Gastroesophageal sphincter (tissue), 4 donors: ENCODE results near the gene LPP. TPM values are rescaled to one million over a fixed set of nuclear protein-coding genes. Genes with fewer than 3 reads are reported as not detected.
A peak's percentile ranks its signal among the peaks of the same experiment; 100 is the strongest.

Experiments used
- ATAC-seq: fragments of 150-250 bp; one replicate; pipeline ENCODE4 v1.9.1; 2016; ENCODE audit warnings: mild to moderate bottlenecking, moderate library complexity
- H3K27ac ChIP-seq, 4 donors: fragments of 200-600 bp; sonication (generic) in 3 of 4; 1 replicate in 3 of 4; 2 replicates in 1 of 4; pipeline ENCODE4 v1.5.1; 2016 to 2019
- H3K27me3 ChIP-seq: fragments of 200-600 bp; sonication (generic); one replicate; pipeline ENCODE4 v1.5.1; 2019
- H3K36me3 ChIP-seq, 2 donors: fragments of 200-600 bp; sonication (generic); one replicate each; pipeline ENCODE4 v1.5.1; 2019; ENCODE audit warnings: control low read depth in 1 of 2
- H3K4me1 ChIP-seq, 3 donors: fragments of 200-600 bp; sonication (generic); 1 replicate in 2 of 3; 2 replicates in 1 of 3; pipeline ENCODE4 v1.5.1; 2016 to 2019; ENCODE audit warnings: control low read depth in 2 of 3
- H3K4me3 ChIP-seq, 2 donors: fragments of 200-600 bp; sonication (generic); one replicate each; pipeline ENCODE4 v1.5.1; 2019; ENCODE audit warnings: mild to moderate bottlenecking in 1 of 2, moderate library complexity in 1 of 2
- H3K9me3 ChIP-seq, 3 donors: fragments of 200-600 bp; sonication (generic); one replicate each; pipeline ENCODE4 v1.5.1; 2017 to 2019; ENCODE audit warnings: control low read depth in 2 of 3
- CTCF ChIP-seq, 4 experiments: fragments of 200-600 bp in 2 of 4; fragments of 450-650 bp in 2 of 4; sonication (generic) in 1 of 4; IDR thresholded peaks; one replicate each; pipeline ENCODE4 v1.5.1; 2017 to 2019; ENCODE audit warnings: antibody characterized with exemption in 4 of 4, mild to moderate bottlenecking in 2 of 4, moderate library complexity in 2 of 4
- EP300 ChIP-seq: sonication (generic); formaldehyde crosslinking; IDR thresholded peaks from one replicate; pipeline ENCODE4 v1.6.1; 2017; ENCODE audit warnings: antibody characterized with exemption, mild to moderate bottlenecking
- POLR2A ChIP-seq, 2 donors: fragments of 450-650 bp; IDR thresholded peaks; one replicate each; pipeline ENCODE4 v1.6.1; 2017; ENCODE audit warnings: antibody characterized with exemption in 2 of 2, mild to moderate bottlenecking in 2 of 2, moderate library complexity in 1 of 2
- POLR2AphosphoS5 ChIP-seq: sonication (generic); formaldehyde crosslinking; IDR thresholded peaks from one replicate; pipeline ENCODE4 v1.6.1; 2017; ENCODE audit warnings: antibody characterized with exemption
- WGBS, 2 donors: methylation state at CpG; one replicate each; pipeline ENCODE4 v1.1.5; 2018; ENCODE audit warnings: low coverage in 1 of 2; 5-methylcytosine and 5-hydroxymethylcytosine counted together
- total RNA-seq, 4 donors: library from RNA; depleted of rRNA; stranded (reverse); fragments of >200 nt; gene quantifications; one replicate each; pipeline ENCODE4 v1.1.0, GENCODE V29; 2016

Gene LPP
- total RNA-seq, 4 donors from 2014 or later, result 1,243 to 2,297 (median 2,164) TPM

DNA sequence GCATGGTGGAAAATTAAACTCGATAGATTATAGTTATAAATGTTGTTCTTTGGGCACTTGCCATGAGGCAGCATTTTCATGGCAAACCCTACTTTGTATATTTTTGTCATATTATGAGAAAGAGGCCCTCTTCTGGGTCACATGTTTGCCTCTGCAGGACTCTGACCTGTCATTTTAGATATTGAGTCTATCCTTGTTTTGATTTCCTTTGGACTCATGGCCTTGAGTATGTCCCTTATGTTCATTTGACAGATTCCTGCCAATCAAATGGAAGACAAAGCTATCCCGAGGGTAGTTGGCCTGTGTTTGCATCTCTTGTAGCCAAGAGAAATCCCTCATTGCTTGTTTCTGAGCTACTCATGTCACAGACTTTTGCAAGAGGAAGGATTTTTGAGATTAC is 226.3 kb downstream of the LPP start:
- WGBS, 2 donors, result 12 to 29% methylated on average over 2 of the region's 2 CpGs
- no peak for TF ChIP-seq EP300
- TF ChIP-seq POLR2A (IDR thresholded peaks at IDR 0.05), result no peak
- no peak for TF ChIP-seq POLR2AphosphoS5
- TF ChIP-seq CTCF (IDR thresholded peaks at IDR 0.05), result no peak
- Histone ChIP-seq H3K4me3 (no peak overlapping the region), H3K27ac (no peak overlapping the region), H3K27me3 (no peaks in the 10 kb centered on the region), H3K4me1 (peaks cover 0 to 51% (median 8%) of the 10 kb centered on the region in 3 donors), H3K36me3 (no peaks in the 10 kb centered on the region), H3K9me3 (no peaks in the 10 kb centered on the region)
- ATAC-seq, result no peak

- Histone ChIP-seq H3K9me3 (no peaks in the 10 kb centered on the region), H3K27ac (no peak overlapping the region), H3K4me3 (no peak overlapping the region), H3K36me3 (no peaks in the 10 kb centered on the region), H3K4me1 (peaks cover 0 to 55% (median 13%) of the 10 kb centered on the region in 3 donors), H3K27me3 (no peaks in the 10 kb centered on the region)
- no peak for ATAC-seq
- TF ChIP-seq EP300, result no peak
- TF ChIP-seq CTCF (IDR thresholded peaks at IDR 0.05), result no peak
Measured at GRCh38 chr3:188380722-188381121, 226.8 kb downstream of the LPP start.

DNA sequence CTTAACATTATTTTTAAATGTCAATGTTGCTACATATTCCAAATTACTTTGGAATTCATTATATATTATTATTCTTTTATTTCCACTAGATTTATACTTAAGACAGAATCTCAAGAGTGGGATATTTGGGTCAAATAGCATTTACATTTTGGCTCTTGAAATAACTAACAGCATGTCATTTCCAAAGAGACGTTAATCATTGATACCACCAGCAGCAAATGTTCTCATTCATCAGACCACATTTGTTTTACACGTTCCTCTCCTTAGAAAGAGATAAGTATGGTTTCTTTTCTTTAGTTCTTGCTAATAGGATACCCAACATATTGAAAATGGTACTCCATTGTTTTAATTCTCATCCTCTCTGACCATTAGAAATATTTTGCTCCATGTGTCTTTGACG is 229.8 kb downstream of the LPP start:
- TF ChIP-seq POLR2AphosphoS5 (no peak), POLR2A (IDR thresholded peaks at IDR 0.05) (no peak), CTCF (IDR thresholded peaks at IDR 0.05) (no peak), EP300 (no peak)
- no peak for ATAC-seq
- H3K9me3 ChIP-seq, result no peaks in the 10 kb centered on the region
- peaks cover 0 to 78% (median 25%) of the 10 kb centered on the region in 3 donors for H3K4me1 ChIP-seq
- H3K36me3 ChIP-seq, result no peaks in the 10 kb centered on the region
- no peak overlapping the region for H3K27ac ChIP-seq
- no peak overlapping the region for H3K4me3 ChIP-seq
- no peaks in the 10 kb centered on the region for H3K27me3 ChIP-seq
- 47 to 51% methylated on average over 3 of the region's 3 CpGs for WGBS, 2 donors

DNA sequence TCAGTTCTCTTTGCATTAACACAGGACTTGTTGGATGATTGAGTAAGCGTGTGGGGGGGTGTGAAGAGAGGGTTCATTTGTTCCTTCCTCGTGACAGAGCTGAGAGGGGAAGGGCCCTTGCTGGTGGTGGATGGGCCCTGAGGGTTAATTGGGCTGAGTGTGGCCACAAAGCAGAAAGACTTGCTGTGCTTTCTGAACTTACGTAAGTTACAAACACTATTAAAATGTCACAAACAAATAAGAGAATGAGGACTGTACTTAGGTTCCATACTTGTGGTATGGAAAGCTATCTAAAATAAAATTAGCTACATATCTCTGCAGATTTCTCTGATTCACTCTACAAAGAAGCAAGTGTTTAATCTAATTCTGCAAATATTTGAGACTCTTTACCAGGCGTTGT is 231.3 kb downstream of the LPP start:
- no peaks in the 10 kb centered on the region for H3K9me3 ChIP-seq
- H3K27ac ChIP-seq, result peak overlapping the region in 2 of 4 donors; percentile 15 to 44
- no peak for ATAC-seq
- H3K27me3 ChIP-seq, result no peaks in the 10 kb centered on the region
- TF ChIP-seq POLR2AphosphoS5 (peak; percentile 5), EP300 (no peak)
- H3K4me3 ChIP-seq, result no peak overlapping the region
- no peaks in the 10 kb centered on the region for H3K36me3 ChIP-seq
- WGBS, 2 donors, result 37 to 70% methylated on average over 2 to 3 of the region's 4 CpGs
- peaks cover 13 to 86% (median 29%) of the 10 kb centered on the region in 3 donors for H3K4me1 ChIP-seq

GRCh38 chr3:188389711-188390342 is 235.9 kb downstream of the LPP start:
- Histone ChIP-seq H3K36me3 (no peaks in the 10 kb centered on the region), H3K4me3 (no peak overlapping the region), H3K27me3 (no peaks in the 10 kb centered on the region), H3K4me1 (peaks cover 25 to 100% (median 49%) of the 10 kb centered on the region in 3 donors), H3K27ac (peak overlapping the region; percentile 62 to 75 (median 72)), H3K9me3 (no peaks in the 10 kb centered on the region)
- TF ChIP-seq EP300 (no peak), POLR2AphosphoS5 (no peak), POLR2A (IDR thresholded peaks at IDR 0.05) (no peak), CTCF (IDR thresholded peaks at IDR 0.05) (no peak)
- WGBS, 2 donors, result 26 to 53% methylated on average over 4 to 5 of the region's 5 CpGs
- peak; percentile 67 for ATAC-seq
